Transverse colon (tissue), 4 donors: ENCODE data around the gene CCDC150. TPM values are rescaled to one million over a fixed set of nuclear protein-coding genes. Genes with fewer than 3 reads are reported as not detected.
"Not testable (repeated sequence)": the region's sequence is repeated elsewhere in the genome, so short reads cannot be mapped to it uniquely, and the experiment has no call there.

Source experiments
- DNase-seq: peaks from one replicate; pipeline ENCODE4 v3.0.0-alpha.2; 2019
- H3K27ac ChIP-seq, 4 donors: fragments of 200-600 bp; sonication (generic); 2 replicates each; pipeline ENCODE4 v1.5.1; 2016 to 2018; ENCODE audit warnings: inconsistent platforms in 4 of 4
- H3K27me3 ChIP-seq: fragments of 200-600 bp; sonication (generic); 2 replicates; pipeline ENCODE4 v1.5.1; 2017; ENCODE audit warnings: inconsistent platforms
- H3K36me3 ChIP-seq, 4 donors: fragments of 200-600 bp; sonication (generic); 2 replicates each; pipeline ENCODE4 v1.5.1; 2017 to 2019; ENCODE audit warnings: inconsistent platforms in 4 of 4
- H3K4me1 ChIP-seq, 4 donors: fragments of 200-600 bp; sonication (generic); 2 replicates each; pipeline ENCODE4 v1.5.1; 2017 to 2020; ENCODE audit warnings: inconsistent platforms in 4 of 4
- H3K4me3 ChIP-seq, 4 donors: fragments of 200-600 bp; sonication (generic); 1 replicate in 1 of 4; 2 replicates in 3 of 4; pipeline versions ENCODE4 v1.5.1 to v1.6.1; 2017 to 2019; ENCODE audit warnings: inconsistent platforms in 4 of 4
- H3K9me3 ChIP-seq, 2 donors: fragments of 200-600 bp; sonication (generic); 2 replicates each; pipeline ENCODE4 v1.5.1; 2017 to 2019; ENCODE audit warnings: inconsistent platforms in 2 of 2
- EP300 ChIP-seq: sonication (generic); formaldehyde crosslinking; IDR thresholded peaks from one replicate; pipeline ENCODE4 v1.6.1; 2017; ENCODE audit warnings: antibody characterized with exemption, low read depth
- POLR2A ChIP-seq: fragments of 450-650 bp; IDR thresholded peaks from one replicate; pipeline ENCODE4 v1.6.1; 2016; ENCODE audit warnings: antibody characterized with exemption, mild to moderate bottlenecking, moderate library complexity
- POLR2AphosphoS5 ChIP-seq, 3 donors: sonication (generic); formaldehyde crosslinking; IDR thresholded peaks; one replicate each; pipeline ENCODE4 v1.6.1; 2016; ENCODE audit warnings: antibody characterized with exemption in 3 of 3
- WGBS, 2 donors: methylation state at CpG; one replicate each; pipeline ENCODE4 v1.1.5; 2018; ENCODE audit warnings: low coverage in 1 of 2; 5-methylcytosine and 5-hydroxymethylcytosine counted together
- in situ Hi-C, 4 donors: fragments of 200-750 bp; cut with MboI; loops; one replicate each; pipeline versions ENCODE4 v1.15.0 to v1.15.1; 2017; ENCODE audit warnings: low sequenced_read_pairs in 3 of 4, low pct_ligation_motif_present in 1 of 4, low pct_unique_long_range_greater_than_20kb in 1 of 4
- intact Hi-C: fragments of 100-400 bp; cut with DNase I; formaldehyde crosslinking; loops from one replicate; pipeline ENCODE4 v1.15.1; 2023; ENCODE audit warnings: low total_unique reads
- total RNA-seq, 4 donors: library from RNA; depleted of rRNA; stranded (reverse); fragments of >200 nt; gene quantifications; one replicate each; pipeline ENCODE4 v1.1.0, GENCODE V29; 2016
- TF ChIP-seq, protein P1 (sequence below), 5 experiments: fragments of 200-600 bp in 3 of 5; fragments of 450-650 bp in 2 of 5; sonication (generic) in 3 of 5; IDR thresholded peaks; 1 replicate in 2 of 5; 2 replicates in 3 of 5; pipeline ENCODE4 v1.5.1; 2016 to 2017; ENCODE audit warnings: antibody characterized with exemption in 5 of 5, inconsistent platforms in 3 of 5, mild to moderate bottlenecking in 2 of 5, moderate library complexity in 1 of 5

The CCDC150 gene
- total RNA-seq, 4 donors from 2014 or later, result 1.6 to 137 (median 2.7) TPM; not detected in 1

DNA sequence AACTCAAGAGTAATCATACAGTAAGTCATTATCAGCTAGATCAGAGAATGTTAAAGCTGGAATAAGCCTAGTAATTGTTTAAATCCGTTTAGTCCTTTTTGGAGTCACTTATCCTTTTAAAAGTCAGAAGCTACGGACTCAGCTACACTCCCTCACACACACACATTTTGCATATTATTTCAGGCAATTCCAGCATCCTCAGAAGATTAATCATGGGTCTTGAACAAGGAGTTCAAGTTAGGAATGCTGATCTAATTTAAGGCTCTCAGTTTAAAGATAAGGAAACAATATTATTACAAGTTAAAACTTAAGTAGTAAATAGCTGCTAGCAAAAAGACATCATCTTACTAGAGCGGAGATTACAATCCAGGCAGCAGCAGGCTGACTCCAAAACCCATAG lies 85.7 kb downstream of the CCDC150 start:
- TF ChIP-seq POLR2A (no peak), EP300 (no peak), POLR2AphosphoS5 (IDR thresholded peaks at IDR 0.05) (no peak)
- TF ChIP-seq, protein P1, sequence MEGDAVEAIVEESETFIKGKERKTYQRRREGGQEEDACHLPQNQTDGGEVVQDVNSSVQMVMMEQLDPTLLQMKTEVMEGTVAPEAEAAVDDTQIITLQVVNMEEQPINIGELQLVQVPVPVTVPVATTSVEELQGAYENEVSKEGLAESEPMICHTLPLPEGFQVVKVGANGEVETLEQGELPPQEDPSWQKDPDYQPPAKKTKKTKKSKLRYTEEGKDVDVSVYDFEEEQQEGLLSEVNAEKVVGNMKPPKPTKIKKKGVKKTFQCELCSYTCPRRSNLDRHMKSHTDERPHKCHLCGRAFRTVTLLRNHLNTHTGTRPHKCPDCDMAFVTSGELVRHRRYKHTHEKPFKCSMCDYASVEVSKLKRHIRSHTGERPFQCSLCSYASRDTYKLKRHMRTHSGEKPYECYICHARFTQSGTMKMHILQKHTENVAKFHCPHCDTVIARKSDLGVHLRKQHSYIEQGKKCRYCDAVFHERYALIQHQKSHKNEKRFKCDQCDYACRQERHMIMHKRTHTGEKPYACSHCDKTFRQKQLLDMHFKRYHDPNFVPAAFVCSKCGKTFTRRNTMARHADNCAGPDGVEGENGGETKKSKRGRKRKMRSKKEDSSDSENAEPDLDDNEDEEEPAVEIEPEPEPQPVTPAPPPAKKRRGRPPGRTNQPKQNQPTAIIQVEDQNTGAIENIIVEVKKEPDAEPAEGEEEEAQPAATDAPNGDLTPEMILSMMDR (IDR thresholded peaks at IDR 0.05), result no peak
- DNase-seq, result no peak
- Histone ChIP-seq H3K4me3 (no peak overlapping the region), H3K9me3 (no peaks in the 10 kb centered on the region), H3K27me3 (no peaks in the 10 kb centered on the region), H3K4me1 (peaks cover 0 to 4% (median 0%) of the 10 kb centered on the region in 4 donors), H3K36me3 (no peaks in the 10 kb centered on the region), H3K27ac (no peak overlapping the region)
- intact Hi-C loops, result no loop called here
- in situ Hi-C loops, result no loop called here
- WGBS, 2 donors, result 80 to 93% methylated on average over 3 of the region's 3 CpGs

DNA sequence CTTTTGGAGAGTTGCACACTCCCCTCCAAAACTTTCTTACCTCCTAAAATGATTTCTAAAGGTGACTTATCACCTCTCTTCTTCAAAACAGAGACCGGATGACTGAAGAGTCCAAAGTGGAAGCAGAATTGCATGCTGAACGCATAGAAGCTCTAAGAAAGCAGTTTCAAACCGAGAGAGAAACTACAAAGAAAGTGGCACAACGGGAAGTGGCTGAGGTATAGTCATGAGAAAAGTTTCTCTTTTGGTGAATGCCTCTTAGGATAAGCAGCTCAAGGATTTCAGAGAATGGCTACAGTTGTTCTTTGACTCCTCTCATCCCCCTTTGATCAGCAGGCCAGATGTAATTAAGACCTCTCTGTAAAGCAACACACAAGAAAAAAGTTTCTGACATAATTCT lies 86.4 kb downstream of the CCDC150 start:
- H3K27me3 ChIP-seq, result no peaks in the 10 kb centered on the region
- intact Hi-C loops, result no loop called here
- WGBS, 2 donors, result 83 to 84% methylated on average over 4 of the region's 4 CpGs

DNA sequence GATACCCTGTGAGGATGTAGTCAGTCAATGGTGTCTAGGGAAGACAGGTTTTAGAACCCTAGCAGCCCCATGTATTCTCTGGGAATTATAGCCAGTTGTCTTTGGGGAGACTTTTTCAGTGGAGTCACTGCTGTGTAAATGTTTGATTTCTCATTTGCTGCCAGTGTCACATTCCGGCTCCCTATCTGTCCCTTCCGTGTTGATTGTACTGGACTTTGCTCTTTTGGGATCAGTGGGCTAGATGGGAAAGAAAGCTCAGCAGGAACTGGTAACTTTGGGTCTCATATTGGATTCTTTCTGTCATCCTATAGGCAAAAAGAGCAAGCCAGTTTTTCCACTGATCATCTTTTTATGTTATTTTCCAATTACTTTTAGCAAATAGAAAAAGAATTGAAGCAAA lies 89.9 kb downstream of the CCDC150 start:
- no peak overlapping the region for H3K4me3 ChIP-seq
- H3K9me3 ChIP-seq, result no peaks in the 10 kb centered on the region
- TF ChIP-seq POLR2A (no peak), EP300 (no peak), POLR2AphosphoS5 (IDR thresholded peaks at IDR 0.05) (no peak)
- TF ChIP-seq, protein P1 (IDR thresholded peaks at IDR 0.05), result no peak
- intact Hi-C loops (no loop called here), in situ Hi-C loops (no loop called here)
- H3K27me3 ChIP-seq, result no peaks in the 10 kb centered on the region
- no peak overlapping the region for H3K27ac ChIP-seq
- WGBS, 2 donors, result 45 to 61% methylated on average over 2 of the region's 2 CpGs
- peaks cover 0 to 4% (median 0%) of the 10 kb centered on the region in 4 donors for H3K4me1 ChIP-seq
- no peak for DNase-seq
- H3K36me3 ChIP-seq, result no peaks in the 10 kb centered on the region

More for the DNA sequence above, 86.4 kb downstream of the CCDC150 start:
- Histone ChIP-seq H3K4me3 (no peak overlapping the region), H3K27ac (no peak overlapping the region), H3K4me1 (peaks cover 0 to 4% (median 0%) of the 10 kb centered on the region in 4 donors), H3K36me3 (no peaks in the 10 kb centered on the region), H3K9me3 (no peaks in the 10 kb centered on the region)
- in situ Hi-C loops, result no loop called here
- no peak for DNase-seq
- TF ChIP-seq, protein P1 (IDR thresholded peaks at IDR 0.05), result no peak
- no peak for TF ChIP-seq POLR2AphosphoS5 (IDR thresholded peaks at IDR 0.05)
- no peak for TF ChIP-seq POLR2A
- TF ChIP-seq EP300, result no peak

DNA sequence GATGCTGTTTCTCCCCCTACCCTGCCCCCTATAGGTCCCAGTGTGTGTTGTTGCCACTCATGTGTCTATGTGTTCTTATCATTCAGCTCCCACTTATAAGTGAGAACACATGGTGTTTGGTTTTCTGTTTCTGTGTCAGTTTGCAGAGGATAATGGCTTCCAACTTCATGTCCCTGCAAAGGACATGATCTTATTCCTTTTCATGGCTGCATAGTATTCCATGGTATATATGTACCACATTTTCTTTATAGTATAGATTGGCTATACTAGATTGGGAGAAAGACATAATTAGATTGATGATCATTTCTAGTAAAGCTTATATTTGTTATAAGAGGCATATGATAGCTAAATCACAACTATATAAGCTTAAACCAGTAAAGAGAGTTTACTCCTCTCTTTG lies 97.1 kb downstream of the CCDC150 start:
- in situ Hi-C loops, H3K27me3 ChIP-seq, H3K36me3 ChIP-seq, H3K4me1 ChIP-seq, DNase-seq, H3K9me3 ChIP-seq, intact Hi-C loops, H3K4me3 ChIP-seq, H3K27ac ChIP-seq: not testable (repeated sequence)

DNA sequence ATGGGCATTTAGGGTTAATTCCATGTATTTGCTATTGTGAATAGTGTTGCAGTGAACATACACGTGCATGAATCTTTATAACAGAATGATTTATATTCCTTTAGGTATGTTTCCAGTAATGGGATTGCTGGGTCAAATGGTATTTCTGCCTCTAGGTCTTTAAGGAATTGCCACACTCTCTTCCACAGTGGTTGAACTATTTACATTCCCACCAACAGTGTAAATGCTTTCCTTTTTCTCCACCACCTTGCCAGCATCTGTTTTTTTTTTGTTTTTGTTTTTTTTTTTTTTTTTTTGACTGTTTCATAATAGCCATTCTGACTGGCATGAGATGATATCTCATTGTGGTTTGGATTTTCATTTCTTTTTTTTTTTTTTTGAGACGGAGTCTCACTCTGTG lies 97.5 kb downstream of the CCDC150 start:
- no peak for DNase-seq
- in situ Hi-C loops (no loop called here), intact Hi-C loops (no loop called here)
- Histone ChIP-seq H3K27ac (no peak overlapping the region), H3K9me3 (peaks cover 0 to 3% of the 10 kb centered on the region in 2 donors), H3K36me3 (no peaks in the 10 kb centered on the region), H3K4me1 (no peaks in the 10 kb centered on the region), H3K27me3 (no peaks in the 10 kb centered on the region), H3K4me3 (no peak overlapping the region)
- WGBS, 2 donors, result 44 to 83% methylated on average over 1 to 2 of the region's 2 CpGs
- TF ChIP-seq POLR2A (no peak), POLR2AphosphoS5 (IDR thresholded peaks at IDR 0.05) (no peak), EP300 (no peak)
- TF ChIP-seq, protein P1 (IDR thresholded peaks at IDR 0.05), result no peak
